Panc1 (cell line): ENCODE data around the gene STXBP4.

Experiments used
- CTCF ChIP-seq: fragments of 450-650 bp; IDR thresholded peaks from 2 replicates; pipeline ENCODE4 v1.5.1; 2017; ENCODE audit warnings: mild to moderate bottlenecking
- POLR2AphosphoS5 ChIP-seq: IDR thresholded peaks from 2 replicates; pipeline ENCODE4 v1.6.1; 2012; ENCODE audit warnings: mild to moderate bottlenecking, low read depth, low read length, moderate library complexity

GRCh38 chr17:55215711-55216110 lies 247.1 kb downstream of the STXBP4 start:
- TF ChIP-seq CTCF (no peak), POLR2AphosphoS5 (no peak)
